T-helper 17 cell (primary cell): ENCODE measurements around the gene AXL. TPM values are rescaled to one million over a fixed set of nuclear protein-coding genes. Genes with fewer than 3 reads are reported as not detected.
"Not testable (repeated sequence)": the region's sequence is repeated elsewhere in the genome, so short reads cannot be mapped to it uniquely, and the experiment has no call there.

Source experiments
- ATAC-seq: fragments of 150-1000 bp; cut with Tn5 transposase; 2 replicates; pipeline ENCODE4 v1.10.0; 2021; ENCODE audit warnings: mild to moderate bottlenecking, moderate library complexity
- DNase-seq, 3 donors: peaks; one replicate each; pipeline versions ENCODE4 v3.0.0 to v3.0.0-alpha.2; 2020 to 2021
- H3K9me3 ChIP-seq: one replicate; pipeline ENCODE4 v1.7.0; 2013; ENCODE audit warnings: low read length, mild to moderate bottlenecking; ENCODE audit not compliant: control insufficient read depth, poor library complexity, severe bottlenecking
- H3K27ac Mint-ChIP-seq: one replicate; pipeline ENCODE4 v1.8.0; 2022; ENCODE audit warnings: mild to moderate bottlenecking, moderate library complexity, mixed read lengths
- H3K27me3 Mint-ChIP-seq: one replicate; pipeline ENCODE4 v1.8.0; 2022; ENCODE audit warnings: mixed read lengths
- H3K36me3 Mint-ChIP-seq: one replicate; pipeline ENCODE4 v1.8.0; 2022; ENCODE audit warnings: low read depth, mixed read lengths
- H3K4me1 Mint-ChIP-seq: one replicate; pipeline ENCODE4 v1.8.0; 2022; ENCODE audit warnings: mild to moderate bottlenecking, mixed read lengths
- H3K4me3 Mint-ChIP-seq: one replicate; pipeline ENCODE4 v1.8.0; 2022; ENCODE audit warnings: mild to moderate bottlenecking, moderate library complexity, mixed read lengths
- total RNA-seq, 4 donors: library from RNA in 2 of 4; stranded (reverse) in 2 of 4; gene quantifications; one replicate each; pipeline ENCODE4 v1.2.3 and lab custom pipeline; 2022 to 2026

The AXL gene
- total RNA-seq, 2 donors from 2014 or later, result 0.22 to 0.44 TPM

GRCh38 chr19:41288673-41289530 lies 69.9 kb downstream of the AXL start:
- peak overlapping the region; percentile 51 for H3K27ac Mint-ChIP-seq
- no peak for DNase-seq

DNA sequence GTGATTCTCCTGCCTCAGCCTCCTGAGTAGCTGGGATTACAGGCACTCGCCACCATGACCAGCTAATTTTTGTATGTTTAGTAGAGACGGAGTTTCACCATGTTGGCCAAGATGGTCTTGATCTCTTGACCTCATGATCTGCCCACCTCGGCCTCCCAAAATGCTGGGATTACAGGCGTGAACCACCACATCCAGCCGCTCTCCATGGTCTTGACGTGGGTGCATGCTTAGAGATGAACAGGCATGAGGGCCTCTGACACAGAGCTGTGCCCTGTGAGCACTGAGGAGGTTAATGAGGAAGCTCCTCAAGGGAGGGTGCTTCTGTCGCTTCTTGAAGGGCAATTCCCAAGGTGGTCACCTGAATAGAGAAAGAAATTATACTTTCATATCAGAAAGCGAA lies 70.8 kb downstream of the AXL start:
- ATAC-seq, H3K4me3 Mint-ChIP-seq, H3K9me3 ChIP-seq, H3K27me3 Mint-ChIP-seq, H3K36me3 Mint-ChIP-seq, DNase-seq, H3K4me1 Mint-ChIP-seq: not testable (repeated sequence)
- peak overlapping the region; percentile 51 for H3K27ac Mint-ChIP-seq

More at GRCh38 chr19:41288673-41289530, 69.9 kb downstream of the AXL start:
- H3K36me3 Mint-ChIP-seq, result no peaks in the 10 kb centered on the region
- peak; percentile 57 for ATAC-seq
- no peaks in the 10 kb centered on the region for H3K27me3 Mint-ChIP-seq
- H3K9me3 ChIP-seq, result no peaks in the 10 kb centered on the region
- peaks cover 5% of the 10 kb centered on the region for H3K4me1 Mint-ChIP-seq
- no peak overlapping the region for H3K4me3 Mint-ChIP-seq

- DNase-seq, result no peak
- Mint-ChIP-seq H3K27me3 (no peaks in the 10 kb centered on the region), H3K27ac (peak overlapping the region; percentile 100), H3K4me3 (no peak overlapping the region), H3K36me3 (peaks cover 9% of the 10 kb centered on the region), H3K4me1 (peaks cover 39% of the 10 kb centered on the region)
- no peak for ATAC-seq
- no peaks in the 10 kb centered on the region for H3K9me3 ChIP-seq
These were observed 75.4 kb downstream of the AXL start for GRCh38 chr19:41294393-41294792.

DNA sequence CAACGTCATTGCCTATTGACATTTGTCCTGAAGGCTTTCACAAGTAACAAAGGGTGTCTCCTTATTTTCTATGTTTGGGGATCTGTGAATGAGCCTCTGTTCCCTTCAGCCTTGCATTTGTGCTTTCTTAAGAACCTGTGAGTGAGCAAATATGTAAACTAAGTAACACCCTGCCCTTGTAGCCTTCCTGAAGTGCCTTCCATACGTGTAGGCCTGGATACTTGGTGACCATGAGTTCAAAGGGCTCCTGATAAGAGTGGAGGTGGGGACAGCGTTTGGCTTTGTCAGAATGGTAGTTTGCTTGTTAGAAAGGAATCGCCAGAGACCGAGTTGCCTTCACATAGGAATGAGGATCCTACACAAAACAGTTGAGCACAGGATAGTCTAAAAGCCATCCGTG lies 76.5 kb downstream of the AXL start:
- H3K36me3 Mint-ChIP-seq, result peaks cover 9% of the 10 kb centered on the region
- no peaks in the 10 kb centered on the region for H3K9me3 ChIP-seq
- peak overlapping the region; percentile 100 for H3K27ac Mint-ChIP-seq
- DNase-seq (no peak), ATAC-seq (no peak)
- H3K27me3 Mint-ChIP-seq, result no peaks in the 10 kb centered on the region
- H3K4me3 Mint-ChIP-seq, result no peak overlapping the region
- peaks cover 49% of the 10 kb centered on the region for H3K4me1 Mint-ChIP-seq

GRCh38 chr19:41296433-41296871 lies 77.4 kb downstream of the AXL start:
- ATAC-seq, result peak; percentile 7
- H3K4me3 Mint-ChIP-seq, result peak overlapping the region; percentile 77

GRCh38 chr19:41297628-41298347 lies 78.8 kb downstream of the AXL start:
- H3K27ac Mint-ChIP-seq, result peak overlapping the region; percentile 100
- H3K27me3 Mint-ChIP-seq, result no peaks in the 10 kb centered on the region
- H3K9me3 ChIP-seq, result no peaks in the 10 kb centered on the region
- H3K4me1 Mint-ChIP-seq, result peaks cover 66% of the 10 kb centered on the region
- ATAC-seq, result peak; percentile 55
- H3K4me3 Mint-ChIP-seq, result peak overlapping the region; percentile 77
- DNase-seq, result no peak
- peaks cover 11% of the 10 kb centered on the region for H3K36me3 Mint-ChIP-seq

More at GRCh38 chr19:41296433-41296871, 77.4 kb downstream of the AXL start:
- peaks cover 9% of the 10 kb centered on the region for H3K36me3 Mint-ChIP-seq
- no peaks in the 10 kb centered on the region for H3K27me3 Mint-ChIP-seq
- H3K9me3 ChIP-seq, result no peaks in the 10 kb centered on the region
- H3K27ac Mint-ChIP-seq, result peak overlapping the region; percentile 100
- peaks cover 56% of the 10 kb centered on the region for H3K4me1 Mint-ChIP-seq
- no peak for DNase-seq

DNA sequence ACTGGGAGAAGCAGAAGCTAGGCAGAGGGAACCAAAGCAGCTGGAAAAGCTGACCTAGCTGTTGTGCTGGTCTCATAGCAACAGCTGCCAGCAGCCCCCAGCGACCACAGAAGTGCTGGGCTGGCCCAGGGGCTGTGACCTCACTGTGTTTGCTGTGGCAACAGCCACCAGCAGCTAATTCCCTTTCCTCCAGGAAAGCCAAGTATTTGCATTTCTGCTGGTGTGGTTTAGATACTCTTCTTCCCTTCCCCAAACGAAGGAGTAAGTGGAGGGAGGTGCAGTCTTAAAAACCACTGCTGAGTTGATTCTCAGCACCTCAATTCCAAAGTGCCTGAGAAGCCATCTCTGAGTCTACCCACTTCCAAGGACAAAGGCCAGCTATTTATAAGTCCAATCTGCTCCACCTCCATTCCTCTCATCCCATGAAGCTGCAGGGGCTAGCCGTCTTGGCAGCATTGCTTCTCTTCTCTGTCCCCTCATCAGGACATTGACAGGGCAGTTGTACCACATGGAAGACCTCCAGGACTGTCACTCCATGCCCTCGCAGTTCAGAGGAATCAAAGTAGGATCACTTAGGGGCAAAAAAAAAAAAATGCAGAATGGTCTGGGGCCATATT lies 79.4 kb downstream of the AXL start:
- ATAC-seq (peak; percentile 66), DNase-seq (peak in 2 of 3 donors; percentile 54 to 63)
- H3K4me1 Mint-ChIP-seq, result peaks cover 73% of the 10 kb centered on the region
- peak overlapping the region; percentile 100 for H3K27ac Mint-ChIP-seq
- peaks cover 13% of the 10 kb centered on the region for H3K36me3 Mint-ChIP-seq
- H3K9me3 ChIP-seq, result no peaks in the 10 kb centered on the region
- no peaks in the 10 kb centered on the region for H3K27me3 Mint-ChIP-seq
- H3K4me3 Mint-ChIP-seq, result peak overlapping the region; percentile 77

GRCh38 chr19:41299046-41299754 lies 80.2 kb downstream of the AXL start:
- peak overlapping the region; percentile 63 for H3K4me3 Mint-ChIP-seq
- no peaks in the 10 kb centered on the region for H3K9me3 ChIP-seq
- H3K36me3 Mint-ChIP-seq, result peaks cover 15% of the 10 kb centered on the region
- DNase-seq, result no peak
- ATAC-seq, result no peak
- peaks cover 78% of the 10 kb centered on the region for H3K4me1 Mint-ChIP-seq
- peak overlapping the region; percentile 100 for H3K27ac Mint-ChIP-seq
- H3K27me3 Mint-ChIP-seq, result no peaks in the 10 kb centered on the region

DNA sequence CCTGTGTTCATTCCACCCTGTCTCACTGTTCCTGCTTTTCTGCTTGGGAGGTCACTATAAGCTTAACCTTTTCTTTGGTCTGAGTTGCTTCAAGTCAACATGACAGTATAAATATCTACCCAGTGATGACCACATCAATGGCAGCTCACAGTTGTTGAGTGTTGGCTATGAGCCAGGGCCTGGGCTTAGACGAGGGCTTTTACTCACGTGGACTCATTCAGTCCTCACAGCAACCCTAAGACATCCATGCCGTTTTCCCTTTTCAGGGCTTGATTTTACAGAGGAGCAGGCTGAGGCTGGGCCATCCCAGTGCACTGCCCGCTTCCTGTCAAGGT lies 80.7 kb downstream of the AXL start:
- Mint-ChIP-seq H3K27me3 (no peaks in the 10 kb centered on the region), H3K36me3 (peaks cover 13% of the 10 kb centered on the region), H3K4me3 (peak overlapping the region; percentile 63), H3K27ac (peak overlapping the region; percentile 100), H3K4me1 (peaks cover 80% of the 10 kb centered on the region)
- ATAC-seq, result peak; percentile 14
- DNase-seq, result peak in 2 of 3 donors; percentile 43 to 46
- H3K9me3 ChIP-seq, result no peaks in the 10 kb centered on the region

GRCh38 chr19:41300555-41300954 lies 81.5 kb downstream of the AXL start:
- H3K9me3 ChIP-seq, result no peaks in the 10 kb centered on the region
- Mint-ChIP-seq H3K4me1 (peaks cover 84% of the 10 kb centered on the region), H3K27ac (peak overlapping the region; percentile 100), H3K4me3 (no peak overlapping the region), H3K36me3 (peaks cover 11% of the 10 kb centered on the region), H3K27me3 (no peaks in the 10 kb centered on the region)
- DNase-seq, result no peak
- ATAC-seq, result no peak

- peak overlapping the region; percentile 100 for H3K27ac Mint-ChIP-seq
- peak overlapping the region; percentile 100 for H3K4me3 Mint-ChIP-seq
- peaks cover 76% of the 10 kb centered on the region for H3K4me1 Mint-ChIP-seq
- peaks cover 15% of the 10 kb centered on the region for H3K36me3 Mint-ChIP-seq
- no peaks in the 10 kb centered on the region for H3K27me3 Mint-ChIP-seq
- no peaks in the 10 kb centered on the region for H3K9me3 ChIP-seq
- DNase-seq, result peak; percentile 49 to 58 (median 51)
- peak; percentile 43 for ATAC-seq
These were observed 83.8 kb downstream of the AXL start for GRCh38 chr19:41302624-41303351.

GRCh38 chr19:41303954-41304353 lies 84.9 kb downstream of the AXL start:
- H3K36me3 Mint-ChIP-seq, result peaks cover 15% of the 10 kb centered on the region
- peak overlapping the region; percentile 100 for H3K4me3 Mint-ChIP-seq
- no peaks in the 10 kb centered on the region for H3K27me3 Mint-ChIP-seq
- no peaks in the 10 kb centered on the region for H3K9me3 ChIP-seq
- peak; percentile 27 for ATAC-seq
- H3K27ac Mint-ChIP-seq, result peak overlapping the region; percentile 100
- H3K4me1 Mint-ChIP-seq, result peaks cover 74% of the 10 kb centered on the region
- DNase-seq, result no peak
